SKM-1 (cell line): ENCODE measurements around the gene PAOX.
"Not testable (repeated sequence)": the region's sequence is repeated elsewhere in the genome, so short reads cannot be mapped to it uniquely, and the experiment has no call there.

ENCODE experiments used
- DNase-seq: peaks from one replicate; lab custom pipeline; 2025; ENCODE audit not compliant: unreplicated experiment; lab: John Stamatoyannopoulos, UW

PAOX gene

DNA sequence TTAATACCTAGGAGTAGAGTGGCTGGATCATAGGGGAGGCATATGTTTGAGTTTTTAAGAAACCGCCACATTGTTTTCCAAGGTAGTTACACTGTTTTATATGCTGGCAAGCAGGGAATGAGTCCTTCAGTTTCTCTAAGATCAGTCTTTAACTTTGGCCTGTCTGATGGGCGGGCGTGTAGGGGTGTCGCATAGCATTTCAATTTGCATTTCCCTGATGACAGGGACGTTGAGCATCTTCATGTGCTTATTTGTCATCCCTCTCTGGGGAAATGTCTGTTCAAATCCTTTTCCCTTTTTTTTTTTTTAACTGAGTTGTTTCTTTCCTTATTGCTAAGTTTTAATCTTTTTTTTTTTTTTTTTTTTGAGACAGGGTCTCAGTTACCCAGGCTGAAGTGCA, 24.7 kb downstream of the PAOX start:
- DNase-seq, result no peak

DNA sequence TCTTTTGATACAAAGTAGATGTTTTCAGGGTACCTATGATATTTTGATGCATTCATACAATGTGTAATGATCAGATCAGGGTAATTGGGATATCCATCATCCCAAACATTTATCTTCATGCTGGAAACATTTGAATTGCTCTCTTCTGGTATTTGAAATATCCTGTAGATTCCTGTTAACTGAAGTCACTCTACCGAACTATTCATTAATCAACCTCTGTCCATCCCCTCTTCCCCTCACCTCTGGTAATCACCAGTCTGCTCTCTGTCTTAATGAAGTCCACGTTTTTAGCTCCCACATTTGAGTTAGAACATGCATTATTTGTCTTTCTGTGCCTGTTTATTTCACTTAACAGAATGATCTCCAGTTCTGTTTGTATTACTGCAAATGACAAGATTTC, 26.2 kb downstream of the PAOX start:
- DNase-seq, result no peak

DNA sequence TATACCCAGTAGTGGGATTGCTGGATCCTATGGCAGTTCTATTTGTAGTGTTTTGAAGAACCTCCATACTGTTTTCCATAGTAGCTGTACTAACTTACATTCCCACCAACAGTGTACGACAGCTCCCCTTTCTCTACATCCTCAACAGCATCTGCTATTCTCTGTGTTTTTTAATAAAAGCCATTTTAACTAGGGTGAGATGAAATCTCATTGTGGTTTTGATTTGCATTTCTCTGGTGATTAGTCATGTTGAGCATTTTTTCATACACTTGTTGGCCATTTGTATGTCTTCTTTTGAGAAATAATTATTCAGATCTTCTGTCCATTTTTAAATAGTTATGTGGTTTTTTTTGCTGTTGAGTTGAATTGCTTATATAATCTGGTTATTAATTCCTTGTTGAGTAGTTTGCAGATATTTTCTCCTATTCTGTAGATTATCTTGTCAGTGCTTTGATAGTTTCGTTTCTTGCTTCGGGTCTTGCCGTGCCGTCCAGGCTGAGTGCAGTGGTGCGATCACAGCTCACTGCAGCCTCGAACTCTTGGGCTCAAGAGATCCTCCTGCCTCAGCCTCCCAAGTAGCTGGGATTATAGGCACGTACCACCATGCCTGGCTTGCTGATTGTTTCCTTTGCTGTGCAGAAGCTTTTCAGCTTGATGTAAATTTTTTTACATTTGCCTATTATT, 26.9 kb downstream of the PAOX start:
- no peak for DNase-seq

DNA sequence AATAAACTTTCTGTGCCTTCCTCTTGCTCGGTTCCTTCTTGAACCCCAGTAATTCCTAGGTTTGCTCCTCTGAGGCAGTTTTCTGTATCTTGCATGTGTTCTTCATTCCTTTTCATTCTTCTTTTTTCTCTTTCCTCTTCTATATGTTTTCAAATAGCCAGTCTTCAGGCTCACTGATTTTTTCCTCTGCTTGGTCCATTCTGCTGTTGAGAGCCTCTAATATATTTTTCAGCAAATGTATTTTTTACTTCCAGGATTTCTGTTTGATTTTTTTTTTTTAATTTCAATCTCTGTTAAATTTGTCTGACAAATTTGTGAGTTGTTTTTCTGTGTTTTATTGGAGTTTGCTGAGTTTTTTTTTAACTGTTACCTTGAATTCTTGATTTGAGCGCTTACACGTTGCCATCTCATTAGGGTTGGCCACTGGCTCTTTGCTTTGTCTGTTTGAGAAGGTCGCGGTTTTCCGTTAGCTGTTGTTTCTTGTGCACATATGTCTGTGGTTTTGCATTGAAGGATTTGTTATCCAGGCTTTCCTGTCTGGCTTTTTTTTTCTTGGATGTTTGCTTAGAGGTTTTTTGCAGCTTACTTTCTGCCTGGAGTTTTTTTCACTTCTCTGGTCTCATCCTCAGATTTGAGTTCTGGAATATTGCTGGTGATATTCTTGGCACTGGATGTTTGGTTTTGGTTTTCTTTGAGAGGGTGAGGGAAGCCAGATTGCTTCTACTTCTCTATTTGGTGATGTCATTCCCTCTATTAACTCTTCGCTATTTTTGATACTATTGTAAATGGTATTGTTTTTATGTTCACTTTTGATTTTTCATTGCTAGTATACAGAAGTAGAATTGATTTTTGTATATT, 32.7 kb downstream of the PAOX start:
- DNase-seq, result no peak

DNA sequence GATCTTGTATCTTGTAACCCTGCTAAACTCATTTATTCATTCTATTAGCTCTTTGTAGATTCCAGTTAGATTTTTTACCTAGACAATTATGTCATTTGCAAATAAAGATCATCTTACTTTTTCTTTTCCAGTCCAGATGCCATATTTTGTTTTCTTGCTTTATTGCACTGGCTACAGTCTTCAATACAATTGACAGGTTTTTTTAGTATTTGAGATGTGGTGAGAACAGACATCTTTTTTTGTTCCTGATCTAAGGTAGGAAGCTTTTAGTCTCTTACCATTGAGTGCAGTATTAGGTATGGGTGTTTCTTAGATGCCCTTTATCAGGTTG, 33.3 kb downstream of the PAOX start:
- DNase-seq, result no peak

DNA sequence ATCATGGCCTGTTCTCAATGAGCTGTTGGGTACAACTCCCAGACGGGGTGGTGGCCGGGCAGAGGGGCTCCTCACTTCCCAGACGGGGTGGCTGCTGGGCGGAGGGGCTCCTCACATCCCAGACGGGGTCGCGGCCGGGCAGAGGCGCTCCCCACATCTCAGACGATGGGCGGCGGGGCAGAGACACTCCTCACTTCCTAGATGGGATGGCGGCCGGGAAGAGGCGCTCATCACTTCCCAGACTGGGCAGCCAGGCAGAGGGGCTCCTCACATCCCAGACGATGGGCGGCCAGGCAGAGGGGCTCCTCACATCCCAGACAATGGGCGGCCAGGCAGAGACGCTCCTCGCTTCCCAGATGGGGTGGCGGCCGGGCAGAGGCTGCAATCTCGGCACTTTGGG, 35.3 kb downstream of the PAOX start:
- DNase-seq, result not testable (repeated sequence)

DNA sequence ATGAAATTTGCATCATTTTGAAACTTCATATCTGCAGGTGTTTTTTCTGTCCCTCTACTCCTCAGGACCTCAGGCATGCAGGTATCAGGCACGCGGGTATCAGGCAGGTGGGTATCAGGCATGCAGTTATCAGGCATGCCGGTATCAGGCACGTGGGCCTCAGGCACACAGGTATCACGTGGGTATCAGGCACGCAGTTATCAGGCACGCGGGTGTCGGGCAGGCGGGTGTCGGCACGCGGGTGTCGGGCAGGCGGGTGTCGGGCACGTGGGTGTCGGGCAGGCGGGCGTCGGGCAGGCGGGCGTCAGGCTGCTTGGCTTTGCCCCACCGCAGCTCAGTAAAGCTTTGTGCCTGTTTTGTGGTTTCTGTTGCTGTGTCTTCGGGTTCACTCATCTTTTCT, 36.7 kb downstream of the PAOX start:
- DNase-seq, result no peak

DNA sequence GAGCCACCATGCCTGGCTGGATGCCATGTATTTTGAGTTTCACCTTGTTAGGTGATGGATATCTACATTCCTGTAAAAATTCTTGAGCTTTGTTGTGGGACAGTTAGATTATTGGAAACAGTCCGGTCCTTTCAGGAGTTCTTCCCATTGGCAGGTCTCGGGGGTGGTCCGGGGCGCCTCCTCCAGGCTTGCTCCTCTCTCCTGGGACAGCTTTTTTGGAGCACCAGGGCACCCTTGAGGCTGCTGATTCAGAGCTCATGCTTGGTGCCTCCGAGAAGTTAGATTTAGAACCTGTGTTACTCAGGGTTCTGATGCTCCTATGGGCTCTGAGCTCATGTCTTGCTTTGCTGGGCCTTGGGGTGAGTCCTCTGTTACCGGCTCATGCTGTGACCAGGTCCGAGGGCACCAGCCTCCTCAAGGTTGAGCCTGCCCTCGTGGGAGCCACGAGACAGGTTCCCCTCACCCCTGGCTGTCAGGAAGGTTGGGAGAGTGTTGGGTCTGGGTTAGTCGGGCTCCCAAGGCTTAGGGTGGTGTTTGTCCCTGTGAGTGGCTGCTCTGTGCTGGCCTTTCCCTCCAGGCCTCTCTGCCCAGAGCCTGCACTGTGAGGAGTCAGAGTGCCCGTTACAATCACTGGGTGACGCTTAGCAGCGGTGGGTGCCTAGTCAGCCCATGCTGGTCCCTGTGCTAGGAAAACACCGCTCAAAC, 39.4 kb downstream of the PAOX start:
- no peak for DNase-seq

DNA sequence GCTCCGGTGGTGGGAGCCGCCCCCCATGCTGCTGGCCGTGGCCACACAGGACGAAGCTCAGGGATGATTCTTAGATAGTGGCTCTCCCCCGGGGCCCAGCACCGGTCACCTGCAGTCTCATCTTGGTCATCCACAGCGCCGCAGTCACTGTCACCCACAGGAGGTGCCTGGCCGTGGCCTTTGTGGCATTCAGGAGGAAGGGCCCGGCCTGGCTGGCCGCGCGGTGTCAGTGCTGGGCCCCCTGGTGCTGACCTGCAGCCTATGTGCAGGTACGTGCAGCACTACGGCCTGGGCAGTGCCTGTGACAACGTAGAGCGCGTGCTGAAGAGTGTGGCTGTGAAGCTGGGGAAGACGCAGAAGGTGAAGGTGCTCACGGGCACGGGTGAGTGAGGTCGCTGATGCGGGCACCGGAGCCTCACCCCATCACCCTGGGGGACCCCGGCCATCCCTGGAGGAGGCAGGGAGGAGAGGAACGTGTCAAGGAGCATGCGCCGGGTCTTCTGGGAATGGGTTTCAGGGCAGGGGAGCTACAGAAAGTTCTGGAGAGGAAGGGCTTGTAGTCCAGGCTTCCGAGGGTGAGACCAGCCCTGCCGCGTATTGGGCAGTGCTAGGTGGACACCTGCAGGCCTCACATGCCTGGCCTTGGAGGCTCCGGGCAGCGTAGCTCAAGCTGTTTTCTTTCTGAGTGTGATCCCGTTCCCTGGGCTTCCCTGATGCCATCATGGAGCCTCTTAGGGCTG, 40.3 kb downstream of the PAOX start:
- no peak for DNase-seq

DNA sequence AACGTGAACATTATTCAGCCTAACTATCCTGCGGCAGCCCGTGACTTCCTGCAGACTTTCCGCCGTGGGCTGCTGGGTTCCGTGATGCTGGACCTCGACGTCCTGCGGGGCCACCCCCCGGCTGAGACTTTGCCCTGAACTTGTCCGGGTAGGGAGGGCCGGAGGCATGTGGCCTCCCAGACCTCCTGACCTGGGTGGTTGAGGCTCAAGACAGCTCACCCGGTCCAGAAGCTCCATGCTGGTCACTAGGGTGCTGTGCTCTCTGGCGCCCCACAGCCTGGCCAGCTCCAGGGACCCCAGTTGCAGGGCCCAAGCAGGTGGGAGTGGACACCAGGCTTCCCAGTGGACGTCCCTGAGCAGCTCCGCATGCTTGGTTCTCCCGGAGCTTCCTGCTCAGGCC, 41.0 kb downstream of the PAOX start:
- no peak for DNase-seq

DNA sequence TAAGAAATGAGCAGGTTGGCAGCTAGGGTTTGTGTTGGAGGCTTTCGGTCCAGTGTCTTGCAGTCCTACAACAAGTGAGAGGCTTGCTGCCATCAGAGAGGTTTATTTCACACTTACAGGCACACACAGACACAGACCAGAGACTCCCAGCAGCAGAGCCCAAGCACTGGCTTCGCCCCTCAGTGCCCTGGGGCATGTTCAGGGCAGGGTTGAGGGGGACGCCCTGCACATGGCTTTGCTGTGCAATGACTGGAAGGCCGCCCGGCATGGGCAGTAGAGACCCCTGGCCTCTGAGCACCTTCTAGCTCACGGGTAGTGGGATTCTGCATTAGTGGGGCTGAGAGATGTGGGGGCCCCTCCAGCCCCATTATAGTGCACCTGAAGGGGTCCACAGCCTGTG, 41.5 kb downstream of the PAOX start:
- DNase-seq, result no peak

DNA sequence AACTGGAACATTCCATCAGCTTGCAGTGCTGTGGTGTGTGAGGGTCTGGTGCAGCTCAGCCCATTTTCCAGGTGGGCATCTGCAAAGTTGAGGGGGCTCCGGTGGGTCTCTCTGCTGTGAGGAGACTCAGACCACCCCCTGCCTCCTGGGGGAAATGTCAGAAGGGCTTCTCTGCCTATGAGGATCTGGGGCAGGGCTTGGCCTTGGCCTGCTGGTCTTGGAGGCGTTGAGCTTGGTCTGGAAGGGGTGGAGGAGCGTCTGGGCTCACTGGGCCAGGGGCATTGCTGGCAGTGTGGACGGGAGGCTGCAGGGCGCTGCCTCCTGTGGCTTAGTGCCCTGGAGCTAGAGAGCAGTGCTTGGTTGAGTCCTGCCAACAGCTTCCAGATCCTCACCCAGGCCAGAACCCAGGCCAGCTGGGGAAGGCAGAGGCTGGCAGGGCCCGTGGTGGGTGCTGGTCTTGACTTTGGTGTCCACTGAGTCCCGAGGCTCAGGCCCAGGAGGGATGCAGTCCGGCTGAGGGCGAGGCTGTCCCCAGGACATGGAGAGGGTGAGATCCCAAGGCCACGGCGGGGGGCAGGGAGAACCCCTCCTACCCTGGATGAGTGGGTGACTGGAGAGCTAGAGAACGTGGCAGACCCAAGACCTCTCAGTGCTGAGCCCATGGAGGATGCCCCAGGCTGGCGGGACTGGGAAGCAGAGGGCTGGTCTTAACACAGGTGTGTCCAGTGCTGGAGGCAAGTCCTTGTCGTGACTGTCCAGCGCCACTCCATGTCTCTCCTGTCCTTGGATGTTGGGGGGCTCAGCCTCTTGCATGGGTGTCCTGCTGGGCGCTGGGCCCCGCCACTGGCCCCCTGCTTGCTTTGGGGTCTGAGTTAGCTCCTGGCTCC, 42.5 kb downstream of the PAOX start:
- DNase-seq, result no peak

DNA sequence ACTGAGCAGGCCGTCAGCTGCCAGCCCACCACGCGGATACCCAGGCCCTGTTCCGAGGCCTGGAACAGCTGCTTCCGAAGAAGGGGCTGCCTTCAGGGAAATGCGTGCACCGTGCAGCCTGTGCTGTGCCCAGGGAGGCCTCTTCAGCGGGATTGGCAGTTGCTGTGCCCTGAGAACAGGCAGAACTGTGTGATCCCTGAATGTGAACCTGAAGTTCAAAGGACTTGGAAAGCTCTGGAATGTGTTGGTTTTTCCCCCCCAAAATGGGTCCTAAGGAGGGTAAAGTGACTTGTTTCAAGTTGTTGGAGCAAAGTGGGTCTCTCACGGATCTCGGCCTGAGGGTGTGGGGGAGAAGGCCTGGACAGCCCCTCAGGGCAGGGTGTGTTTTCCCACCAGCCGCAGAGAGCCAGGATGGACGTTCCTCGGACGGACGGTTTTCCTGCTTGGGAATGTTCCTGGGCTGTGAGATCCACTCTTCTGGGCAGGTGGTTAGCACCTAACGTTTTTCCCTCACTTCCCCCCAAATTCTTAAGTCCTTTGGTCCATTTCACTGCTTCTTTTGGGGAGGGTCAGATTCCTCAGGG, 43.3 kb downstream of the PAOX start:
- no peak for DNase-seq

DNA sequence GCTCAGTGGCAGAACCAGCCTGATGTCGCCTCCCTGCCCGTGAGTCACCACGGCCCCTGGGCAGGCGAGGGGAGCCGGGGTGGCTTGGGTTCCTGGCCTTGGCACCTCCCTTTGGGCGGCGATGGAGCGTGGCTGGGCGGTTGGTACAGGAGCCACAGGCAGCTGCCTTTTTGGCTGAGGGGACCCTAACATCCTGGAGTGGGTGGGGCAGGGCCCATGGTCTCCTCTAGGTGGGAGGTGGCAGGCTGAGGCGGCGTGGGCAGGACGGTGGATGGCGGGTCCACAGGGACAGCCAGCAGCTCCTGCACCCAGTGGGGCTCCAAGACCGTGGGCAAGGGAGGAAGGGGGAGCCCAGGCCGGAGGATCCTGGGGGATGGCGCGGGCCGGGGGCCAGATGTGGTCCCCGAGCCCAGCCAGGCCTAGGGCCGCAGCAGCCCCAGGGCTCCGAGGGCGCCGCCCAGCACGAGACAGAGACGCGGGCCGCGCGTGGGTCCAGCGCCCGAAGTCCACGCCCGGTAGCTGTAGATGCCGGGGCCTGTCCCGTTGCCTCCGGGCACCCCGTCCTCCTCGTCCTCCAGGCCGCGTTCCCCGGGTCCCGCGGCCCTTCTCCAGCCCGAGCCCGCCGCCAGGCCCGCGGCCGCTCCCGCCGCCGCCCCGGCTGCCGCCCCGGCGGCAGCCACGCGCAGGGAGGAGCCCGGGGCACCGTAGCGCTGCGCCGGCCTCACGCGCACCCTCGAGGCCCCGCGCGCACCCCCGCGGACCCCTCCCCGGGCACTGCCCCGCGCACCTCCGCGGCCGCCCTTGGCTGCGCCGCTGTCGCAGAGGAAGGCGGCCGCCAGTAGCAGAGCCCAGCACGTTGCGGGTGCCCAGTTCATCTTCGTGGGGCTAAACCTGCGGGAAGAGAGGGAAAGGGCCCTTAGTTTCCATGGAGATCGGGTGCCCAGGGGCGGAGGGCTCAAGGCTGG, 44.0 kb downstream of the PAOX start:
- no peak for DNase-seq

DNA sequence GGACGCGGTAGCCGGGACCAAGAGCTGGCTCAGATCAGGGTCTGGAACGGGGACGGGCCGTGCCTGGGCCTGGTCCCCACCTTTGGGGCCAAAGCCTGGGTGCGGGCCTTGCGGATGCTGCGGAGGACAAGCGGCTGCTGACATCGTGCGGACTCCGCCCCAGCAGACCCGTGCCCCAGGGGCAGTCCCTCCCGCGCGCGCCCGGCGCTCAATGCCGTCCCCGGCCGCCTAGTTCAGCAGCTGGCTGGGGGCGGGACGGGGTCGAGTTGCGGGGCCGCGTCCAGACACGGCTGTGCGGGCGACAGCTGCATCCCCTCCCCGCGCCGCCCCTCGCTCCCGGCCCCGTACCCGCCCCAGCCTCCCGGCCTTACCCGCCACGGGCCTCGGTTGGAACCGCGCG, 45.0 kb downstream of the PAOX start:
- DNase-seq, result not testable (repeated sequence)

DNA sequence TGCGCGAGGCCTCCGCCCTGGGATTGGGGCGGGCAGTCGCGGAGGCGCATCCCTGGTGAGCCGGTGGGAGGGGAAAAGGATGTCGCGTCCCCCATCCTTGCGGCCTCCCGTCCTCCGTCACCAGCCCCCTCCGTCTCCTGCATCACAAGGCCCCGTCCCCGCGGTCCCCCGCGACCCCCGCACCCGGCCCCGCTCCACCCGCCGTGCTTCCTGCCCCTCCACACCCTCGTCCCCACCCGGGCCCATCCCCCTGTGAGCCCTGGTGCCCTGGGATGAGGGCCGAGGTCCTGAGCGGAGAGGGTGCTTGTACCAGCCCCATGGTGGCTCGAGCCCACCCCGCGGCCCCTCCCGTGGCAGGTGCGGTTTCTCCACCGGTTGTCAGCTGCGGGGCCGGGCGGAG, 45.5 kb downstream of the PAOX start, which contains the start of gene SPRN:
TSS of gene SPRN (minus strand) at position 25 of the 400 bp plus-strand sequence. CDS start 944 bp downstream, outside the sequence.
- DNase-seq, result not testable (repeated sequence)

DNA sequence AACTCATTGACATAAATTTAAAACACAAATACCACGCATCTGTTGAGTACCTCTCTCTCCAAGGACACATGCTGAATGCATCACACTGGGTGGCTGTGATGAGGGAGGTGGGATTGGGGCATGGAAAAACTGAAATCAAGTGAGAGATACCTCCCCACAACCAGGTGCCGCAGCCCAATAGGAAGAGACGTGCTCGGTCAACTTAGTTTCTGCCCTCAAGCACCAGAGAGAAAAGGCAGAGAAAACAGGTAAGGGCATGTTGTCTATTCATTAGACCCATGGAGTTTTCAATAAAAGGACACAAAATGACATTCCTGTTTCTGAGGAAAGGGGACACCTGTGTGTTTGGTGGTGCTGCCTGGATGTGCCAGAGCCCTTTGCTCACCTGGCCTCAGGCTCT, 50.5 kb downstream of the PAOX start:
- not testable (repeated sequence) for DNase-seq

DNA sequence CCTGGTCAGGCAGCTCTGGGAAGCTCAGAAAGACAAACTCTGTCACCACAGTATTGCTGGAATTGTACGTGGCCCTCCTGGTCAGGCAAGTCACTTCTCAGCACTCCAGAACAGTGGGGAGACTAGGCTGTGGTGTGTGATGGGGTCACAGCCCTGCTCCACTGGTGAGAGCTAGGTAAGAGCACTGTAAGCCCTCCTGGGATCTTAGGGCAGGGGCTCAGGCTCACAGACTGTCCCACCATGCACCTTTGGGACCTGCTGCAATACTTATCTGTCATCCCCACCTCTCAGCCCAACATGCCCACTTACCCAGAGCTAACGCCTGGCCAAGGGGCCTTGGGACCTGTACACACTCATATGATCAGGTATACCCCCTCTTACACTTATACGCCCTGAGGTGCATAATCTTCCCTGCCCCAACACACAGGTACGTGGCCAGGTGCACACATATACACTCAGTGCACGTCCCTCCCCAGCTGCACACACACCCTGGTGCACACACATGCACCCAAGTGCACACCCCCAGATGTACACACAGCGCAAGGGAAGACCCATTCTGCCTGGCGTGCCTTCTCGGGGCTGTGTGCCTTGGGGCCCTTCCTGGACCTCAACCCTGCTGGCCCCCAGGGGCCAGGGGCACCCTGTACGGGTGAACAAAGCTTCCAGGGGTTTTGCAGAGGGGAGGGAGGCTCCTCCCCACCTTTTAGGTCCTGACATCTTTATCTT, 53.0 kb downstream of the PAOX start:
- DNase-seq, result not testable (repeated sequence)
